ENCODE data around the gene COL5A1.

COL5A1 gene

GRCh38 chr9:134792627-134793026 lies 151.0 kb downstream of the COL5A1 start:
- H3K4me3 ChIP-seq (ENCODE audit: low read length) = no peak overlapping the region
- no peak for TF ChIP-seq CTCF (IDR thresholded peaks at IDR 0.05; ENCODE audit: insufficient read depth, low read depth, low read length, missing control alignments)
- no peak for DNase-seq (ENCODE audit: low read depth)

GRCh38 chr9:134793288-134794188 lies 151.9 kb downstream of the COL5A1 start:
- TF ChIP-seq CTCF (IDR thresholded peaks at IDR 0.05; ENCODE audit: insufficient read depth, low read depth, low read length, missing control alignments) = no peak
- no peak for DNase-seq (ENCODE audit: low read depth)

GRCh38 chr9:134794663-134795370 lies 153.2 kb downstream of the COL5A1 start:
- TF ChIP-seq CTCF (IDR thresholded peaks at IDR 0.05; ENCODE audit: insufficient read depth, low read depth, low read length, missing control alignments) = no peak
- no peak overlapping the region for H3K4me3 ChIP-seq (ENCODE audit: low read length)
- no peak for DNase-seq (ENCODE audit: low read depth)

More at GRCh38 chr9:134793288-134794188, 151.9 kb downstream of the COL5A1 start:
- H3K4me3 ChIP-seq (ENCODE audit: low read length) = no peak overlapping the region

GRCh38 chr9:134795446-134795845 lies 153.8 kb downstream of the COL5A1 start:
- no peak for TF ChIP-seq CTCF (IDR thresholded peaks at IDR 0.05; ENCODE audit: insufficient read depth, low read depth, low read length, missing control alignments)
- DNase-seq (ENCODE audit: low read depth) = no peak
- H3K4me3 ChIP-seq (ENCODE audit: low read length) = no peak overlapping the region

GRCh38 chr9:134796882-134797281 lies 155.3 kb downstream of the COL5A1 start:
- no peak for DNase-seq (ENCODE audit: low read depth)
- no peak overlapping the region for H3K4me3 ChIP-seq (ENCODE audit: low read length)
- no peak for TF ChIP-seq CTCF (IDR thresholded peaks at IDR 0.05; ENCODE audit: insufficient read depth, low read depth, low read length, missing control alignments)

- TF ChIP-seq CTCF (IDR thresholded peaks at IDR 0.05; ENCODE audit: insufficient read depth, low read depth, low read length, missing control alignments) = no peak
- H3K4me3 ChIP-seq (ENCODE audit: low read length) = no peak overlapping the region
- DNase-seq (ENCODE audit: low read depth) = no peak
These were observed 159.3 kb downstream of the COL5A1 start for GRCh38 chr9:134800791-134801339.
